T-helper 17 cell (primary cell): ENCODE results near the gene KCND3. TPM values are rescaled to one million over a fixed set of nuclear protein-coding genes. Genes with fewer than 3 reads are reported as not detected.

Source experiments
- ATAC-seq: fragments of 150-1000 bp; cut with Tn5 transposase; 2 replicates; pipeline ENCODE4 v1.10.0; 2021; ENCODE audit warnings: mild to moderate bottlenecking, moderate library complexity
- DNase-seq, 3 donors: peaks; one replicate each; pipeline versions ENCODE4 v3.0.0 to v3.0.0-alpha.2; 2020 to 2021
- H3K9me3 ChIP-seq: one replicate; pipeline ENCODE4 v1.7.0; 2013; ENCODE audit warnings: low read length, mild to moderate bottlenecking; ENCODE audit not compliant: control insufficient read depth, poor library complexity, severe bottlenecking
- H3K27ac Mint-ChIP-seq: one replicate; pipeline ENCODE4 v1.8.0; 2022; ENCODE audit warnings: mild to moderate bottlenecking, moderate library complexity, mixed read lengths
- H3K27me3 Mint-ChIP-seq: one replicate; pipeline ENCODE4 v1.8.0; 2022; ENCODE audit warnings: mixed read lengths
- H3K36me3 Mint-ChIP-seq: one replicate; pipeline ENCODE4 v1.8.0; 2022; ENCODE audit warnings: low read depth, mixed read lengths
- H3K4me1 Mint-ChIP-seq: one replicate; pipeline ENCODE4 v1.8.0; 2022; ENCODE audit warnings: mild to moderate bottlenecking, mixed read lengths
- H3K4me3 Mint-ChIP-seq: one replicate; pipeline ENCODE4 v1.8.0; 2022; ENCODE audit warnings: mild to moderate bottlenecking, moderate library complexity, mixed read lengths
- total RNA-seq, 4 donors: library from RNA in 2 of 4; stranded (reverse) in 2 of 4; gene quantifications; one replicate each; pipeline ENCODE4 v1.2.3 and lab custom pipeline; 2022 to 2026

KCND3 gene
- total RNA-seq, 2 donors from 2014 or later = 0.12 to 2.2 TPM

- Mint-ChIP-seq H3K4me3 (no peak overlapping the region), H3K36me3 (peaks cover 8% of the 10 kb centered on the region), H3K27me3 (peaks cover 9% of the 10 kb centered on the region), H3K27ac (no peak overlapping the region), H3K4me1 (peaks cover 21% of the 10 kb centered on the region)
- DNase-seq (no peak), ATAC-seq (no peak)
- no peaks in the 10 kb centered on the region for H3K9me3 ChIP-seq
These were observed 255.0 kb downstream of the KCND3 start for GRCh38 chr1:111734426-111734825.

GRCh38 chr1:111733992-111734341 is 255.5 kb downstream of the KCND3 start:
- DNase-seq (no peak), ATAC-seq (no peak)
- Mint-ChIP-seq H3K27ac (no peak overlapping the region), H3K4me3 (no peak overlapping the region), H3K27me3 (peaks cover 9% of the 10 kb centered on the region), H3K36me3 (peaks cover 8% of the 10 kb centered on the region), H3K4me1 (peaks cover 21% of the 10 kb centered on the region)
- no peaks in the 10 kb centered on the region for H3K9me3 ChIP-seq

GRCh38 chr1:111733183-111733991 is 256.1 kb downstream of the KCND3 start:
- ATAC-seq (peak; percentile 54), DNase-seq (no peak)
- H3K4me3 Mint-ChIP-seq = no peak overlapping the region
- H3K4me1 Mint-ChIP-seq = peaks cover 17% of the 10 kb centered on the region
- H3K36me3 Mint-ChIP-seq = peaks cover 6% of the 10 kb centered on the region
- peak overlapping the region; percentile 88 for H3K27ac Mint-ChIP-seq
- H3K27me3 Mint-ChIP-seq = peaks cover 9% of the 10 kb centered on the region
- H3K9me3 ChIP-seq = no peaks in the 10 kb centered on the region

- H3K4me1 Mint-ChIP-seq = peaks cover 13% of the 10 kb centered on the region
- H3K27ac Mint-ChIP-seq = peak overlapping the region; percentile 88
- H3K4me3 Mint-ChIP-seq = no peak overlapping the region
- H3K9me3 ChIP-seq = no peaks in the 10 kb centered on the region
- H3K36me3 Mint-ChIP-seq = peaks cover 6% of the 10 kb centered on the region
- ATAC-seq (no peak), DNase-seq (no peak)
- peaks cover 6% of the 10 kb centered on the region for H3K27me3 Mint-ChIP-seq
These were observed 256.8 kb downstream of the KCND3 start for GRCh38 chr1:111732718-111733117.

GRCh38 chr1:111731956-111732355 is 257.5 kb downstream of the KCND3 start:
- no peak for ATAC-seq
- peaks cover 11% of the 10 kb centered on the region for H3K4me1 Mint-ChIP-seq
- H3K4me3 Mint-ChIP-seq = no peak overlapping the region
- peaks cover 6% of the 10 kb centered on the region for H3K36me3 Mint-ChIP-seq
- H3K27ac Mint-ChIP-seq = peak overlapping the region; percentile 14
- H3K27me3 Mint-ChIP-seq = no peaks in the 10 kb centered on the region
- DNase-seq = no peak
- H3K9me3 ChIP-seq = no peaks in the 10 kb centered on the region

GRCh38 chr1:111730706-111731105 is 258.8 kb downstream of the KCND3 start:
- H3K9me3 ChIP-seq = no peaks in the 10 kb centered on the region
- Mint-ChIP-seq H3K27me3 (no peaks in the 10 kb centered on the region), H3K4me3 (no peak overlapping the region), H3K36me3 (peaks cover 6% of the 10 kb centered on the region), H3K27ac (no peak overlapping the region), H3K4me1 (peaks cover 11% of the 10 kb centered on the region)
- ATAC-seq (no peak), DNase-seq (no peak)

- peaks cover 6% of the 10 kb centered on the region for H3K36me3 Mint-ChIP-seq
- DNase-seq (no peak), ATAC-seq (no peak)
- no peak overlapping the region for H3K4me3 Mint-ChIP-seq
- H3K27me3 Mint-ChIP-seq = no peaks in the 10 kb centered on the region
- no peaks in the 10 kb centered on the region for H3K9me3 ChIP-seq
- H3K4me1 Mint-ChIP-seq = peaks cover 13% of the 10 kb centered on the region
- peak overlapping the region; percentile 62 for H3K27ac Mint-ChIP-seq
These were observed 259.4 kb downstream of the KCND3 start for GRCh38 chr1:111729946-111730681.

GRCh38 chr1:111729271-111729921 is 260.1 kb downstream of the KCND3 start:
- Mint-ChIP-seq H3K27me3 (no peaks in the 10 kb centered on the region), H3K4me3 (no peak overlapping the region), H3K4me1 (peaks cover 19% of the 10 kb centered on the region), H3K36me3 (peaks cover 6% of the 10 kb centered on the region), H3K27ac (peak overlapping the region; percentile 62)
- ATAC-seq (no peak), DNase-seq (no peak)
- no peaks in the 10 kb centered on the region for H3K9me3 ChIP-seq

GRCh38 chr1:111727056-111727455 is 262.4 kb downstream of the KCND3 start:
- H3K4me3 Mint-ChIP-seq = no peak overlapping the region
- H3K27me3 Mint-ChIP-seq = no peaks in the 10 kb centered on the region
- no peak for DNase-seq
- H3K9me3 ChIP-seq = no peaks in the 10 kb centered on the region
- H3K36me3 Mint-ChIP-seq = peaks cover 6% of the 10 kb centered on the region
- H3K27ac Mint-ChIP-seq = peak overlapping the region; percentile 97
- no peak for ATAC-seq
- peaks cover 29% of the 10 kb centered on the region for H3K4me1 Mint-ChIP-seq

GRCh38 chr1:111725192-111725591 is 264.3 kb downstream of the KCND3 start:
- peaks cover 2% of the 10 kb centered on the region for H3K36me3 Mint-ChIP-seq
- H3K4me1 Mint-ChIP-seq = peaks cover 41% of the 10 kb centered on the region
- H3K4me3 Mint-ChIP-seq = no peak overlapping the region
- peak overlapping the region; percentile 97 for H3K27ac Mint-ChIP-seq
- no peak for DNase-seq
- ATAC-seq = no peak
- no peaks in the 10 kb centered on the region for H3K27me3 Mint-ChIP-seq
- H3K9me3 ChIP-seq = no peaks in the 10 kb centered on the region

- no peaks in the 10 kb centered on the region for H3K36me3 Mint-ChIP-seq
- peaks cover 45% of the 10 kb centered on the region for H3K4me1 Mint-ChIP-seq
- H3K27ac Mint-ChIP-seq = peak overlapping the region; percentile 97
- ATAC-seq (no peak), DNase-seq (no peak)
- no peaks in the 10 kb centered on the region for H3K9me3 ChIP-seq
- no peaks in the 10 kb centered on the region for H3K27me3 Mint-ChIP-seq
- peak overlapping the region; percentile 66 for H3K4me3 Mint-ChIP-seq
These were observed 265.6 kb downstream of the KCND3 start for GRCh38 chr1:111723871-111724270.

GRCh38 chr1:111723091-111723806 is 266.2 kb downstream of the KCND3 start:
- H3K36me3 Mint-ChIP-seq = no peaks in the 10 kb centered on the region
- H3K9me3 ChIP-seq = no peaks in the 10 kb centered on the region
- H3K27me3 Mint-ChIP-seq = no peaks in the 10 kb centered on the region
- peak overlapping the region; percentile 66 for H3K4me3 Mint-ChIP-seq
- H3K4me1 Mint-ChIP-seq = peaks cover 45% of the 10 kb centered on the region
- DNase-seq (peak in 1 of 3 donors; percentile 53), ATAC-seq (peak; percentile 95)
- H3K27ac Mint-ChIP-seq = peak overlapping the region; percentile 97
